Stimulated activated naive CD4-positive, alpha-beta T cell treated with Interleukin-2 at 50 U/mL for 16 hours (primary cell): ENCODE results near the gene DLK1.

Source experiments
- DNase-seq: peaks from one replicate; lab custom pipeline; 2025; lab: John Stamatoyannopoulos, UW

The DLK1 gene

GRCh38 chr14:100761481-100761880, 34.8 kb downstream of the DLK1 start:
- DNase-seq, result no peak

GRCh38 chr14:100762089-100762515, 35.4 kb downstream of the DLK1 start:
- DNase-seq, result no peak

- DNase-seq, result no peak
These were observed 36.2 kb downstream of the DLK1 start for GRCh38 chr14:100762901-100763300.

- DNase-seq, result no peak
These were observed 37.9 kb downstream of the DLK1 start for GRCh38 chr14:100764471-100765115.

GRCh38 chr14:100765296-100765695, 38.6 kb downstream of the DLK1 start:
- DNase-seq, result no peak

GRCh38 chr14:100765991-100766390, 39.3 kb downstream of the DLK1 start:
- no peak for DNase-seq

GRCh38 chr14:100767003-100767787, 40.5 kb downstream of the DLK1 start:
- no peak for DNase-seq

GRCh38 chr14:100767788-100768536, 41.3 kb downstream of the DLK1 start:
- DNase-seq, result no peak

- DNase-seq, result no peak
These were observed 42.6 kb downstream of the DLK1 start for GRCh38 chr14:100769035-100769939.

- no peak for DNase-seq
These were observed 43.4 kb downstream of the DLK1 start for GRCh38 chr14:100770046-100770445.

- no peak for DNase-seq
These were observed 44.0 kb downstream of the DLK1 start for GRCh38 chr14:100770605-100771120.

GRCh38 chr14:100771121-100771800, 44.6 kb downstream of the DLK1 start:
- DNase-seq, result no peak

- no peak for DNase-seq
These were observed 46.0 kb downstream of the DLK1 start for GRCh38 chr14:100772607-100773165.

GRCh38 chr14:100773331-100774163, 46.9 kb downstream of the DLK1 start:
- DNase-seq, result no peak

GRCh38 chr14:100774164-100774537, 47.5 kb downstream of the DLK1 start:
- no peak for DNase-seq

GRCh38 chr14:100775351-100775830, 48.7 kb downstream of the DLK1 start:
- DNase-seq, result no peak

GRCh38 chr14:100775831-100776591, 49.3 kb downstream of the DLK1 start:
- no peak for DNase-seq

GRCh38 chr14:100776681-100777365, 50.1 kb downstream of the DLK1 start:
- DNase-seq, result no peak
